ENCODE data around the gene LAMA5.

The LAMA5 gene, protein sequence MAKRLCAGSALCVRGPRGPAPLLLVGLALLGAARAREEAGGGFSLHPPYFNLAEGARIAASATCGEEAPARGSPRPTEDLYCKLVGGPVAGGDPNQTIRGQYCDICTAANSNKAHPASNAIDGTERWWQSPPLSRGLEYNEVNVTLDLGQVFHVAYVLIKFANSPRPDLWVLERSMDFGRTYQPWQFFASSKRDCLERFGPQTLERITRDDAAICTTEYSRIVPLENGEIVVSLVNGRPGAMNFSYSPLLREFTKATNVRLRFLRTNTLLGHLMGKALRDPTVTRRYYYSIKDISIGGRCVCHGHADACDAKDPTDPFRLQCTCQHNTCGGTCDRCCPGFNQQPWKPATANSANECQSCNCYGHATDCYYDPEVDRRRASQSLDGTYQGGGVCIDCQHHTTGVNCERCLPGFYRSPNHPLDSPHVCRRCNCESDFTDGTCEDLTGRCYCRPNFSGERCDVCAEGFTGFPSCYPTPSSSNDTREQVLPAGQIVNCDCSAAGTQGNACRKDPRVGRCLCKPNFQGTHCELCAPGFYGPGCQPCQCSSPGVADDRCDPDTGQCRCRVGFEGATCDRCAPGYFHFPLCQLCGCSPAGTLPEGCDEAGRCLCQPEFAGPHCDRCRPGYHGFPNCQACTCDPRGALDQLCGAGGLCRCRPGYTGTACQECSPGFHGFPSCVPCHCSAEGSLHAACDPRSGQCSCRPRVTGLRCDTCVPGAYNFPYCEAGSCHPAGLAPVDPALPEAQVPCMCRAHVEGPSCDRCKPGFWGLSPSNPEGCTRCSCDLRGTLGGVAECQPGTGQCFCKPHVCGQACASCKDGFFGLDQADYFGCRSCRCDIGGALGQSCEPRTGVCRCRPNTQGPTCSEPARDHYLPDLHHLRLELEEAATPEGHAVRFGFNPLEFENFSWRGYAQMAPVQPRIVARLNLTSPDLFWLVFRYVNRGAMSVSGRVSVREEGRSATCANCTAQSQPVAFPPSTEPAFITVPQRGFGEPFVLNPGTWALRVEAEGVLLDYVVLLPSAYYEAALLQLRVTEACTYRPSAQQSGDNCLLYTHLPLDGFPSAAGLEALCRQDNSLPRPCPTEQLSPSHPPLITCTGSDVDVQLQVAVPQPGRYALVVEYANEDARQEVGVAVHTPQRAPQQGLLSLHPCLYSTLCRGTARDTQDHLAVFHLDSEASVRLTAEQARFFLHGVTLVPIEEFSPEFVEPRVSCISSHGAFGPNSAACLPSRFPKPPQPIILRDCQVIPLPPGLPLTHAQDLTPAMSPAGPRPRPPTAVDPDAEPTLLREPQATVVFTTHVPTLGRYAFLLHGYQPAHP (N-terminal part only)

DNA sequence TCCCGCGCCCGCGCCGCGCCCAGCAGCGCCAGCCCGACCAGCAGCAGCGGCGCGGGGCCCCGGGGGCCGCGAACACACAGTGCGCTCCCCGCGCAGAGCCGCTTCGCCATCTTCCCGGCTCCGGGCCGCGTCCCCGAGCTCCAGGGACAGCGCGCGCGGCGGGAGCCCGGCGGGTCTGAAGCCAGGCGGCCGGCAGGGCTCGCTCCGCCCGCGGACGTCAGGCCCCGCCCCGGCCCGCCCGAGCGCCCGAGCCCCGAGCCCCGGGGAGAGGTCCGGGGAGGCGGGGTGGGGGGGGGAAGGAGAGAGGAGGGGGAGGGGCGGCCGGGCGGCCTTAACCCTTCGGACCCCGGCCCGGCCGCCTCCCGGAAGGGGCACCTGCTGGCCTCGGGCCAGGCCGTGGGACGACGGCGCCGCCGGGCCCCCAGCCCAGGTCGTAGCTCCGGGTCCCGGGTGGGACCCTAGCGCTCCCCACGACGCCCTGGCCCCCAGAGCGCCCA lies at the start of gene LAMA5:
TSS of gene LAMA5 (minus strand) at position 177 of the 497 bp plus-strand sequence. CDS start at position 110, 67 bp downstream.
- no peak for DNase-seq (ENCODE audit: low read depth)

DNA sequence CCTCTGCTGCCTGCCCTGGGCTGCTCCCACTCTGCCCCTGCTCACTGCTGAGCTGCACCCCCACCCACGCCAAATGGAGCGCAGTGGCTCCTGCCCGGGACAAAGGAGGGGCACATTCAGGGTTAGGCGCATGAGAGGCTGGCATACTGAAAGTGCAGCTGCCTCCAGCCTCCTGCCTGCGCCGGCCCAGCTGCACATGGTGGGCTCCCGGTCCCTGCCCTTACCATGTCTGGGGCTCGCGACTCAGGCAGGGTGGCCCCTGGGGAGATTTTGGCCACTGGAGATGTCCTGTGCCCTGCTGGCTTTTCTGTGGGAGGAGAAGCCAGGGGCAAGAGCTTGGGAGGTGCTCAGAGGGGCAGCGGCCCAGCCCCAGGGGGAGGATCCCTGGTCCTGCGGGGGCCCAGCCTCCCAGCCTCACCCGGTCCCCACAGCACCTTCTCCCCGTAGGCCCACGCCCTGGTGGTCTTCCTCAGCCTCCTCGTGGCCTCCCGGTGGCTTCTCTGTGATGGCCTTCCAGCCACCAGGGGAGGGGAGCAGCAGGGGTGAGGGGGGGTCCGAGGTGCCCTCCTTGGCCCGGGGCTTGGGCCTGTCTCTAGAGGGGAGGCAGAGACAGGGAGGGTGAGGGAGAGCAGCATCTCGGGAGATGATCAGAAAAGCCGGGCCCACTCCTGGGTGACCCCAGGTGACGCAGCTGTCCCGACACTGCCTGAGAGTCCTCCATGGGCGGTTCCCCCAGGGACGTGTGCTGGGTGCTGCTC lies 48.4 kb upstream of the LAMA5 start:
- DNase-seq (ENCODE audit: low read depth) = no peak

- DNase-seq (ENCODE audit: low read depth) = no peak
Observed at GRCh38 chr20:62413896-62414481, 46.9 kb upstream of the LAMA5 start.

DNA sequence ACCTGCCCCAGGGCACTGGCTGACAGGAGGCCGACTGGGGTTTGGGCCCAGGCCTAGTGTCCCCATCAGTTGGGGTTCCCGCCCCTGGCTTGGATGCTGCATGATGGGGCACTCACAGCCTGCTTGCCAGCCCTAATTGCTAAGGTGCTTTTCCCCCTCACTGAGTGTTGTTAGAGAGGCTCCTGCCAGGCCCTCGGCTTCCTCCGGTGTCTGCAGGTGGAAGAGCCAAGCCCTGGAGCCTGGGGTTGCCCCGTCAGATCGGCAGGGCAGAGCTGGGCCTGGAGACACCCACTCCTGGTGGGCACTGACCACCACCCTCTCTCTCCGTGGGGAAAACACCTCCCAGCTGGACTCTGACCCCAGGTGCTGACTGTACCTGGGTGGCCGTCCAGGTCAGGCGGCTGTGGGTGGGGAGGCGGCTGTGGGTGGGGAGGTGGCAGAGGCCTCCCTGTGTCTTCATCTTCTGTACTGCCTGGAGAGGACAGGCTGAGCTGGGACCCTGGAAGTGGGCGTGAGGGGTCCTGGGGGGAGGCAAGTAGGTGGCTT lies 46.0 kb upstream of the LAMA5 start:
- DNase-seq (ENCODE audit: low read depth) = no peak

- no peak for DNase-seq (ENCODE audit: low read depth)
Observed at GRCh38 chr20:62412194-62413024, 45.3 kb upstream of the LAMA5 start.

GRCh38 chr20:62411479-62412193 lies 44.5 kb upstream of the LAMA5 start:
- DNase-seq (ENCODE audit: low read depth) = no peak

DNA sequence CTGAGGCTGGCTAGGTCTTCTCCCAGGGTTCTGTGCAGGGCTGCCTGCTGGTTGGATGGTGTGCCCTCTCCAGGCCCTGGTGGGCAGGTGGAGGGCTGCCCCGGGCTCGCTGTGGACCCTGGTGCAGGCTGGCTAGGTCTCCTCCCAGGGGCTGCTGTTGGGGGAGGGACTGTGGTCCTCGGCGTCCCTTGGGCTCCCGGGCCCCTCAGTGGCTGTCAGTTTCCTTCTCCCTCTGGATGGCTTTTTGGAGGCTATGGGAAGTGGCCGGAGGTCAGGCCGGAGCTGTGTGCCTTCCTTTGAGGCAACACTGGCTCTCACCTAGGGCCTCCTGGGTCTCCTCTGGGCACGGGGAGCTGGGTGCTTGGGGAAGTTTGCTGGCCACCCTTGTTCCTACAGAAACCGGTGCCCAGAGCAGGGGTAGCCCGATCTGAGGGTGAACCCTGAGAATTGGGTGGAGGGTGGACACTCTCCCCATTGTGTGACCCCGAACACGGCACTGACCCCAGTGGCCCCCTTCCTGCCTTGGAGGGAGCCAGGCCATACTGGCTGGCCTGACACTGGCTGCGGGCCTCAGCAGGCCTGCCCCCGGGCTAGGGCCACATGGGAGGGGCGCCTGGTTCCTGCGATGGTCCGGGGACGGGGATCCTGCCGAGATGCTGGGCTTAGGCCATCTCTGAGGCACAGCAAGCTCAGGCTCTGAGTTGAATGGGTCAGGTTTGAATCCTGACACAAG lies 43.8 kb upstream of the LAMA5 start:
- no peak for DNase-seq (ENCODE audit: low read depth)

DNA sequence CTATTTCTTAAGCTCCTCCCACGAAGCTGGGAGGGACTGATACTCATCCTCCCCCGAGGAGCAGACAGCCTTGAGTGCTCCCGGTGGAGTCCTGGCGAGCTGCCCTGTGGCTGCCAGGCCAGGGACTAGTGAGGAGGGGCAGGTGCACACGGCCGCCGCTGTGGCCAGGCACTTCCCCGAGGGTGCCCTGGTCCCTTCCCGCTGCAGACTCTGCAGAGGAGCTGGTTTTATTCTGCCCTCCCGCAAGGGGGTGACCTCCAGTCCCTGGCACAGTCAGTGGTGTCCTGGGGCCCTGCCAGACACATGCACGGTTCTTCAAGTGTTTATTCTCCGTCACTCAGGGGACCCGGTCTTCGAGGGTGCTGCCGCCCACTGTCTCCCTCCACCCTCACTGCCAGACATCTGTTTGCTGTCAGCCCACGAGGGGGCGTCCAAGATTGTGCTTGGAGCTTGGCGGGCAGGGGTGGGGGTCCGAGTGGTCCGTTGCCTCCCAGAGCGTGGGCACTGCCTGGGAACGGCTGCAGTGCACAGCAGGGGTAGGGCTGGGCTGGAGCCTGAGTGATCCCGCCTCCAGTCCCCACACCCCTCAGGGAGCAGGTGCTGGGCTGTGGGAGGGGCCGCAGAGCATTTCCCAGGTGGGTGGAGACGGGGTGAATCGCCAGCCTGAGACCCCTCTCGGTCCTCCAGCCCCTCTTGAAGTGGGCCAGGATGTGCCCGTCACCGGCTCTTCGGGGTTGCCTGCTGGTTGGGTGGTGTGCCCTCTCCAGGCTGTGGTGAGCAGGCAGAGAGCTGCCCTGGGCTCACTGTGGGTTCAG lies 43.0 kb upstream of the LAMA5 start:
- peak; percentile 17 for DNase-seq (ENCODE audit: low read depth)

- no peak for DNase-seq (ENCODE audit: low read depth)
Observed at GRCh38 chr20:62409086-62409853, 42.2 kb upstream of the LAMA5 start.

DNA sequence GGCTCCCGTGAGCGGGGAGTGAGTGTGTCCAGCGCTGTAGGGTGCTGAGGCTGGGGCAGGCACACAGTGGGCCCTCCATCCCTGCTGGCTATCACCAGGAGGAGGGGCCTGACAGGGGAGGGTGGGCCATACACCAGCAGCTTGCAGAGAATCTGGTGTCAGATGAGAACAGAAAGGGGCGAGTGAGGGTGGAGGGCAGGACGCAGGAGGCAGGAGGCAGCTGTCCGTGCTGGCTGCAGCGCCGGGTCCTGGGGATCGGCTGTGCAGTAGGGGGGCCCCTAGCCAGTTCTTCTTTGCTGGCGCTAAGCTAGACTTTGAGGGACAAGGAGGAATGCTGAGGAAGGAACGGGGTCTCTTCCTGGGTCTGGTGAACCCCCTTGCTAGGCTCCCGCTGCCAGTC lies 41.5 kb upstream of the LAMA5 start:
- no peak for DNase-seq (ENCODE audit: low read depth)

DNA sequence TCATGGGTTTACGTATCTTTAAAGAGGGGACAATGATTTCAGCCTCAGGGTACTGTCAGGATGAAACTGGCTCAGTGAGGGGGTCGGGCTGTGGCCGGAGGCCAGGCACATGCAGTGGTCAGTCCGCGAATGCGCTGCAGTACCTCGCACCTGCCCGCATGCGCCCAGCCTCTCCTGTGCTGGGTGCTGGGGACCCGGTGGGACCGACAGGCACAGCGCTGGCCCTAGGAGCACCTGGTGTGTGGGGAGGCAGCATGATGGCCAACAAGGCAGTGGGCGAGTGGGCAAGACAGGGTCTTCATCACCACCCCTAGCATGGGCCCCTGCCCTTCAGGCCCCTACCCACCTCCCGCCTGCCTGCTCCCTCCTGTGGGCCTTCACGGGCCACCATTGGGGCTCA lies 40.9 kb upstream of the LAMA5 start:
- no peak for DNase-seq (ENCODE audit: low read depth)

- DNase-seq (ENCODE audit: low read depth) = peak; percentile 87
Observed at GRCh38 chr20:62407221-62407992, 40.3 kb upstream of the LAMA5 start, which contains the start of gene CABLES2. TSS of gene CABLES2 (minus strand) at chr20:62407285. CDS start at chr20:62407276, 9 bp downstream.

- DNase-seq (ENCODE audit: low read depth) = no peak
Observed at GRCh38 chr20:62406635-62407176, 39.6 kb upstream of the LAMA5 start.

- no peak for DNase-seq (ENCODE audit: low read depth)
Observed at GRCh38 chr20:62405981-62406513, 38.9 kb upstream of the LAMA5 start.
